ENCODE data around the gene RUSF1.

RUSF1 gene

GRCh38 chr16:31507929-31508705, at the start of gene RUSF1:
Gene RUSF1, minus strand, starts transcription at chr16:31508391. Its CDS starts 18 bp downstream, at chr16:31508373.
- TF ChIP-seq USF1 (IDR thresholded peaks at IDR 0.05) = no peak
- TF ChIP-seq TAF1 (IDR thresholded peaks at IDR 0.05; ENCODE audit: low read depth) = peak; percentile 96
- TF ChIP-seq TCF12 (IDR thresholded peaks at IDR 0.05; ENCODE audit: low read depth) = peak; percentile 67; the same call in 1 of the 2 replicates
- no peak for TF ChIP-seq RAD21 (IDR thresholded peaks at IDR 0.05; ENCODE audit: low read depth)
- peak; percentile 72; the same call in 1 of the 2 replicates for TF ChIP-seq ZBTB7A (IDR thresholded peaks at IDR 0.05; ENCODE audit: low read depth)
- no peak for TF ChIP-seq NFIC (IDR thresholded peaks at IDR 0.05)
- TF ChIP-seq CREB1 (IDR thresholded peaks at IDR 0.05; ENCODE audit: low read depth) = peak; percentile 52; the same call in 1 of the 2 replicates
- peak; percentile 88 for TF ChIP-seq MAX (IDR thresholded peaks at IDR 0.05)
- no peak for TF ChIP-seq FOXM1 (IDR thresholded peaks at IDR 0.05; ENCODE audit: borderline replicate concordance, low read depth)
- TF ChIP-seq EP300 (IDR thresholded peaks at IDR 0.05; ENCODE audit: borderline replicate concordance) = no peak
- TF ChIP-seq YY1 (IDR thresholded peaks at IDR 0.05; ENCODE audit: low read depth) = peak; percentile 89
- no peak for TF ChIP-seq CEBPB (IDR thresholded peaks at IDR 0.05)
- peak; percentile 12; the same call in 1 of the 2 replicates for TF ChIP-seq REST (IDR thresholded peaks at IDR 0.05; ENCODE audit: low read depth)
- TF ChIP-seq EGR1 (IDR thresholded peaks at IDR 0.05) = no peak
- peak; percentile 4; the same call in 1 of the 2 replicates for TF ChIP-seq TEAD4 (IDR thresholded peaks at IDR 0.05)

GRCh38 chr16:31542763-31543162, 34.6 kb upstream of the RUSF1 start:
- no peak for TF ChIP-seq CEBPB (IDR thresholded peaks at IDR 0.05)
- TF ChIP-seq EP300 (IDR thresholded peaks at IDR 0.05; ENCODE audit: borderline replicate concordance) = no peak
- TF ChIP-seq TEAD4 (IDR thresholded peaks at IDR 0.05) = no peak
- TF ChIP-seq RAD21 (IDR thresholded peaks at IDR 0.05; ENCODE audit: low read depth) = no peak
- TF ChIP-seq NFIC (IDR thresholded peaks at IDR 0.05) = no peak
- TF ChIP-seq USF1 (IDR thresholded peaks at IDR 0.05) = no peak
- no peak for TF ChIP-seq FOXM1 (IDR thresholded peaks at IDR 0.05; ENCODE audit: borderline replicate concordance, low read depth)

- TF ChIP-seq YY1 (IDR thresholded peaks at IDR 0.05; ENCODE audit: low read depth) = no peak
- no peak for TF ChIP-seq USF1 (IDR thresholded peaks at IDR 0.05)
- no peak for TF ChIP-seq EGR1 (IDR thresholded peaks at IDR 0.05)
- TF ChIP-seq ZBTB7A (IDR thresholded peaks at IDR 0.05; ENCODE audit: low read depth) = no peak
- no peak for TF ChIP-seq RAD21 (IDR thresholded peaks at IDR 0.05; ENCODE audit: low read depth)
- no peak for TF ChIP-seq NFIC (IDR thresholded peaks at IDR 0.05)
- no peak for TF ChIP-seq REST (IDR thresholded peaks at IDR 0.05; ENCODE audit: low read depth)
Observed at GRCh38 chr16:31537362-31538242, 29.4 kb upstream of the RUSF1 start.

GRCh38 chr16:31536804-31537361, 28.7 kb upstream of the RUSF1 start:
- TF ChIP-seq EGR1 (IDR thresholded peaks at IDR 0.05) = no peak
- TF ChIP-seq RAD21 (IDR thresholded peaks at IDR 0.05; ENCODE audit: low read depth) = no peak
- no peak for TF ChIP-seq TEAD4 (IDR thresholded peaks at IDR 0.05)
- TF ChIP-seq CEBPB (IDR thresholded peaks at IDR 0.05) = no peak
- TF ChIP-seq FOXM1 (IDR thresholded peaks at IDR 0.05; ENCODE audit: borderline replicate concordance, low read depth) = no peak
- TF ChIP-seq ZBTB7A (IDR thresholded peaks at IDR 0.05; ENCODE audit: low read depth) = no peak
- TF ChIP-seq CREB1 (IDR thresholded peaks at IDR 0.05; ENCODE audit: low read depth) = no peak
- TF ChIP-seq MAX (IDR thresholded peaks at IDR 0.05) = no peak
- no peak for TF ChIP-seq REST (IDR thresholded peaks at IDR 0.05; ENCODE audit: low read depth)
- TF ChIP-seq USF1 (IDR thresholded peaks at IDR 0.05) = no peak
- TF ChIP-seq NFIC (IDR thresholded peaks at IDR 0.05) = no peak
- no peak for TF ChIP-seq TAF1 (IDR thresholded peaks at IDR 0.05; ENCODE audit: low read depth)
- TF ChIP-seq YY1 (IDR thresholded peaks at IDR 0.05; ENCODE audit: low read depth) = no peak
- TF ChIP-seq TCF12 (IDR thresholded peaks at IDR 0.05; ENCODE audit: low read depth) = no peak

Data from Ishikawa (cell line).